BE2C (cell line): ENCODE measurements around the gene PSTPIP2.

Experiments used
- DNase-seq: peaks from one replicate; pipeline ENCODE4 v3.0.0-alpha.2; 2020
- H3K27me3 ChIP-seq: fragments of 250-450 bp; sonication (Bioruptor Pico); 2 replicates; pipeline ENCODE4 v1.5.1; 2020; ENCODE audit warnings: mild to moderate bottlenecking
- H3K36me3 ChIP-seq: fragments of 250-450 bp; sonication (Bioruptor Pico); 2 replicates; pipeline ENCODE4 v1.5.1; 2020; ENCODE audit warnings: mild to moderate bottlenecking
- H3K4me1 ChIP-seq: fragments of 250-450 bp; sonication (Bioruptor Pico); 2 replicates; pipeline ENCODE4 v1.5.1; 2020
- H3K4me3 ChIP-seq: 2 replicates; pipeline ENCODE4 v1.5.1; 2011; ENCODE audit warnings: low read depth, low read length
- H3K9me3 ChIP-seq: fragments of 250-450 bp; sonication (Bioruptor Pico); 2 replicates; pipeline ENCODE4 v1.5.1; 2020
- CTCF ChIP-seq: IDR thresholded peaks from 2 replicates; pipeline ENCODE4 v1.5.1; 2012; ENCODE audit warnings: mild to moderate bottlenecking, low read depth, low read length

Gene PSTPIP2

DNA sequence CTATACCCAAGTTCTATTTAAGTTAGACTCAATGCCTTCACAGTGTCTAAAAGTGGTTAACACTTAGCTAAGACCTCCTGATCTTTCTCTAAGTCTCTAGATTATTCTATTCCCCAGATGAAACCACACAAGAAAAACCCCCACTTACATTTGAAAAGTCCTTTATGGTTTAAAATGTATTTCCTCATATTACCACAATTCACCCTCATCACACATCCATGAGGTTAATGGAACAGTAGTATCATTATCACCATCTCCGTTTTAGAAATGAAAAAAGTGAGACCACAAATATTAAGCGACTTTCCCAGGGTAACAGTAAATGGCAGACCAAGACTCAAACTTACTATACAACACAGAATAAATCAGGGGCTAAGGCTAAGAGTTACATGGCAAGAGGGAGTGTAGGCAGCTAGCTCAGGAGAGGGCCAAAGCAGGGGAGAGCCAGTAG lies 133.5 kb downstream of the PSTPIP2 start:
- DNase-seq, result no peak
- TF ChIP-seq CTCF, result no peak
- H3K9me3 ChIP-seq, result no peaks in the 10 kb centered on the region
- peaks cover 2% of the 10 kb centered on the region; the same call in 1 of the 2 replicates for H3K36me3 ChIP-seq
- H3K27me3 ChIP-seq, result no peaks in the 10 kb centered on the region
- H3K4me3 ChIP-seq, result no peak overlapping the region
- H3K4me1 ChIP-seq, result no peaks in the 10 kb centered on the region

DNA sequence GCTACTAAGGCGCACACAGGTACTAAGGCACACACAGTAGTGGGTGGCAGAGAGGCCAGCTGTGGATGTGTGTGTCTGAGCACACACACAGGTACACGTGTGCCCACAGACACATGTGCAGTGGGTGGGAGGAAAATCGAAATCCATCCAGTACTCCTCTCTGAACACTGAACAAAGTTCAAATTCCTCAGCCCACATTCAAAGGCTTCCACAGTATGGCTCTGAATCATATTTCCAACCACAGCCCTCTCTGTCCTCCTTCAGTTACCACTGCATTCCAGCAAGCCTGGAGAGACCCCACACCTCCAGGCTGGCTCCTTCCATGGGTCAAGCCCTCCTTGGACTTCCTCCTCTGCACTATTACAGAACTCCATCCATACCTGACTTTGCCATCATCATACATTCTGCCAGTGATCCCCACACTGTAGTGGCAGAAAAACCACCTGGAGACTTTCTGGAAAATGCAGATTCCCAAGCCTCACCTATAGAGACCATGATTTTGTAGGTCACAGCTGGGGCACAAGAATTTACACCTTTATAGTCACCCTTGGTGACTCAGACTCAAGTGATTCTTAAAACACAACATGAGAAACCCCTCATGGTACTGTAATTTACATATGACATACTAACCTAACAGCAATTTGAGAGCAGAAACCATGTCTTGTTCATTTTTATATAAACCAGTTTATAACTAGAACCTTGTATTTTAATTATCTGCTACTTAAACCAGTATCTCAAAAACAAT lies 136.3 kb downstream of the PSTPIP2 start:
- H3K4me3 ChIP-seq, result no peak overlapping the region
- H3K9me3 ChIP-seq, result no peaks in the 10 kb centered on the region
- H3K4me1 ChIP-seq, result no peaks in the 10 kb centered on the region
- H3K27me3 ChIP-seq, result no peaks in the 10 kb centered on the region
- TF ChIP-seq CTCF, result no peak
- no peak for DNase-seq
- no peaks in the 10 kb centered on the region for H3K36me3 ChIP-seq
